SK-N-SH (cell line): ENCODE data around the gene TECPR2. TPM values are rescaled to one million over a fixed set of nuclear protein-coding genes. Genes with fewer than 3 reads are reported as not detected.
"Not testable (repeated sequence)": the region's sequence is repeated elsewhere in the genome, so short reads cannot be mapped to it uniquely, and the experiment has no call there.

Source experiments
- CTCF ChIA-PET: fragments of 300-600, 350-600 bp; formaldehyde crosslinking; extraction: SDS; loops from one replicate; lab custom pipeline; 2021; lab: Yijun Ruan, JAX
- POLR2A ChIA-PET: fragments of 350-600 bp; sonication (Branson Sonifier 250); formaldehyde crosslinking; extraction: SDS; loops from one replicate; lab custom pipeline; 2020; ENCODE audit warnings: antibody characterized with exemption, inconsistent platforms; lab: Yijun Ruan, JAX
- DNase-seq: peaks from one replicate; pipeline ENCODE4 v3.0.0; 2012
- H2AFZ ChIP-seq: fragments of 200-600 bp; sonication (generic); 2 replicates; pipeline ENCODE4 v1.8.1; 2016; ENCODE audit warnings: antibody characterized with exemption, mild to moderate bottlenecking, low read depth
- H3F3A ChIP-seq: fragments of 200-600 bp; sonication (generic); replicated peaks from 2 replicates; pipeline ENCODE3; 2016; ENCODE audit warnings: antibody characterized with exemption, mild to moderate bottlenecking; ENCODE audit not compliant: insufficient read depth
- H3K27ac ChIP-seq, 2 experiments: fragments of 200-500 bp in 1 of 2; fragments of 200-600 bp in 1 of 2; sonication (Bioruptor generic) in 1 of 2; sonication (generic), shearing (Covaris generic) in 1 of 2; 2 replicates each; pipeline versions ENCODE4 v1.5.1 to v1.6.1; 2014 to 2016; ENCODE audit warnings: low read depth in 2 of 2, inconsistent platforms in 1 of 2, low read length in 1 of 2, mild to moderate bottlenecking in 1 of 2, mixed read lengths in 1 of 2
- H3K27me3 ChIP-seq: fragments of 200-600 bp; sonication (generic), shearing (Covaris generic); 2 replicates; pipeline ENCODE4 v1.6.1; 2016; ENCODE audit warnings: mixed run types; ENCODE audit not compliant: insufficient read depth
- H3K36me3 ChIP-seq, 2 experiments: fragments of 200-500 bp in 1 of 2; fragments of 200-600 bp in 1 of 2; sonication (Bioruptor generic) in 1 of 2; sonication (generic) in 1 of 2; replicated peaks in 1 of 2; 2 replicates each; pipeline versions ENCODE3 to v1.5.1; 2014 to 2016; ENCODE audit warnings: low read length in 1 of 2, mild to moderate bottlenecking in 1 of 2; ENCODE audit not compliant: insufficient read depth in 2 of 2, control insufficient read depth in 1 of 2
- H3K4me1 ChIP-seq, 2 experiments: fragments of 200-500 bp in 1 of 2; fragments of 200-600 bp in 1 of 2; sonication (Bioruptor generic) in 1 of 2; sonication (generic), shearing (Covaris generic) in 1 of 2; 2 replicates each; pipeline versions ENCODE4 v1.5.1 to v1.6.1; 2014 to 2016; ENCODE audit warnings: low read depth in 1 of 2, low read length in 1 of 2, mixed run types in 1 of 2; ENCODE audit not compliant: insufficient read depth in 2 of 2, control insufficient read depth in 1 of 2
- H3K4me2 ChIP-seq: fragments of 200-600 bp; sonication (generic), shearing (Covaris generic); 2 replicates; pipeline ENCODE4 v1.6.1; 2017; ENCODE audit warnings: mixed run types
- H3K4me3 ChIP-seq, 2 experiments: fragments of 200-500 bp in 1 of 2; fragments of 200-600 bp in 1 of 2; sonication (Bioruptor generic) in 1 of 2; sonication (generic), shearing (Covaris generic) in 1 of 2; 2 replicates each; pipeline versions ENCODE4 v1.5.1 to v1.8.1; 2014 to 2016; ENCODE audit warnings: low read depth in 2 of 2, inconsistent platforms in 1 of 2, low read length in 1 of 2, mild to moderate bottlenecking in 1 of 2, mixed read lengths in 1 of 2, moderate library complexity in 1 of 2
- H3K79me2 ChIP-seq: fragments of 200-600 bp; sonication (generic); 2 replicates; pipeline ENCODE4 v1.8.1; 2017; ENCODE audit warnings: mild to moderate bottlenecking; ENCODE audit not compliant: insufficient read depth
- H3K9ac ChIP-seq: fragments of 200-600 bp; sonication (generic); 2 replicates; pipeline ENCODE4 v1.6.1; 2017; ENCODE audit warnings: mixed run types
- H3K9me2 ChIP-seq: fragments of 200-600 bp; sonication (generic); 2 replicates; pipeline ENCODE4 v1.6.1; 2017; ENCODE audit warnings: mixed run types
- H3K9me3 ChIP-seq: fragments of 200-600 bp; sonication (generic); 2 replicates; pipeline ENCODE4 v1.6.1; 2017; ENCODE audit warnings: mixed run types, mild to moderate bottlenecking, moderate library complexity
- H4K20me1 ChIP-seq: fragments of 200-600 bp; sonication (generic); 2 replicates; pipeline ENCODE4 v1.6.1; 2017; ENCODE audit warnings: mild to moderate bottlenecking, mixed run types; ENCODE audit not compliant: insufficient read depth
- MEF2A ChIP-seq: IDR thresholded peaks from 2 replicates; pipeline ENCODE4 v1.4.0; 2012; ENCODE audit warnings: low read depth, borderline replicate concordance
- POLR2AphosphoS5 ChIP-seq: IDR thresholded peaks from 2 replicates; pipeline ENCODE4 v1.6.1; 2012; ENCODE audit warnings: low read depth, low read length
- RFX5 ChIP-seq: IDR thresholded peaks from 2 replicates; pipeline ENCODE4 v1.6.1; 2012; ENCODE audit warnings: mild to moderate bottlenecking, improper control_type of control experiment, low read length
- TAF1 ChIP-seq: IDR thresholded peaks from 2 replicates; pipeline ENCODE4 v1.6.1; 2012; ENCODE audit warnings: low read depth, mild to moderate bottlenecking, low read length, moderate library complexity, borderline replicate concordance
- ZBTB33 ChIP-seq: IDR thresholded peaks from 2 replicates; pipeline ENCODE4 v1.4.0; 2012; ENCODE audit warnings: low read depth, borderline replicate concordance
- WGBS: methylation state at CpG from one replicate; pipeline ENCODE4 v1.1.6; 2017; ENCODE audit warnings: low lambda C conversion rate; 5-methylcytosine and 5-hydroxymethylcytosine counted together
- polyA plus RNA-seq, 3 experiments: library from polyadenylated mRNA; depleted of rRNA; stranded (reverse); fragments of >200 nt; gene quantifications; 2 replicates each; pipeline ENCODE4 v1.2.3, GENCODE V29; 2012
- TF ChIP-seq, protein P1 (sequence below): IDR thresholded peaks from 2 replicates; pipeline ENCODE4 v1.6.1; 2012; ENCODE audit warnings: mild to moderate bottlenecking, low read depth, low read length, moderate library complexity

TECPR2 gene
- polyA plus RNA-seq, 1 of the 3 experiments (the other 2 are of a cell fraction), result 6.9 TPM

DNA sequence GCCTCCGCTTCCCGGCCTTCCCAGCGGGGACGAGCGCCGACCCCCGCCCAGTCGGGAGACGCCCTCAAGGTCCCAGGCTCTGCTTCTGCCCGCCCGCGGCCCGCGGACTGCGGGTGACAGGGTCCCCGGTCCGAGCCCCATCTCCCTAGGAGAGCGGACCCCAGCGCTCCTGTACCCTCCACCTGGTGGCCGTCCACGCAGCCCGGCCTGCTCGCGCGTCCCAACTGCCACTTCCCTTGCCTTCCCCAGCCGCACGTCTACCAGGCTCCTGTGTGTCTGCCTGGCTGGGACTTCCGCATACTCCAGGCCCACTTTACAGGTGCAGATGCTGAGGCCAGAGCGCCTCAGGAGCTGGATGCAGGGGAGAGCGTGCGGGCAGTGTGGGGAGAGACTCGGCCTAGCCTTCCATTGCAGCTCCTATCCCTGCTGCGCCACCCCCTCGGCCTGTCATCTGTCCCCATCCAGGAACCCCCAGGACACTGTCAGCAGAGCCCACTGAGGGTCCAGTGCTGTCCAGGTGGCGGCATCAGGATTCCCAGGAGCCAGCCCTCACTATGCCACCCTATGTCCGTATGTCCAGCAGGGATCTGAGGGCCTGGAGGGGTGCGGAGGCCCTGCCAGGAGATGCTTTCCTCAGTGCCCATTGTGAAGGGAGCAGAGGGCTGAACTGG lies 154.8 kb downstream of the TECPR2 start (continued):
- TF ChIP-seq MEF2A, result no peak
- TF ChIP-seq, all 33 proteins: peak for 0

DNA sequence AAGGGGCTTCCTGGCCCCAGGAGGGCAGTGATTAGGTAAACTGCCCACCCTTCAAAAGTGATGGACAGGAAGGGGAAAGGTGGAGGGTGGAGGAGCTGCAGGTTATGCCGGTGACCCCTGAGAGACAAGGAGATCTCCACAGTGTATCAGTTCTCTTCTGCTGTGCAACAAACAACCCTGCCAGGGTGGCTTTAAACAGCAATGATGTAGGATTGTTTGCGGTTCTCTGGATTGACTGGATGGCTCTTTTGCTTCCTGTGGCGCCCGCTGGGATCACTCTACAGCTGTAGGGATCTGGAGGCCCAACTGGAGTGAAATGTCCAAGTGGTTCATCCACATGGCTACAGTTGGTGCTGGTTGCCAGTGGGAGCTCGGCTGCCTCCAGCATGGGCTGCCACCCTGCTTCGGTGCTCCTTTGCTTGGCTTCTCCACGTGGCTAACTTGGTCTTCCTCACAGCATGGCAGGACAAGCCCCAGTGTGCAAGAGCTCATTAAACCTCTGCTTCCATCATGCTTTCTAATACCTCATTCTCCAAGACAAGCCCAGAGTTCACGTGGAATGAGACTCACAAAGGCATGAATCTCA lies 155.4 kb downstream of the TECPR2 start:
- H3K4me1 ChIP-seq, result peaks cover 0 to 4% of the 10 kb centered on the region in 2 experiments; a peak in 1 of 4 replicates
- CTCF ChIA-PET, result interaction anchor here (0.7 to 2.4 kb wide), 6 partner anchors 32 to 153 kb away, joined by 3 to 30 read pairs (median 4); no protein-coding TSS in a partner anchor

GRCh38 chr14:102519709-102520108 lies 157.0 kb downstream of the TECPR2 start:
- H3K9ac ChIP-seq, H3K9me3 ChIP-seq, DNase-seq, H3K79me2 ChIP-seq, CTCF ChIA-PET, H4K20me1 ChIP-seq, H2AFZ ChIP-seq, H3K4me1 ChIP-seq, POLR2A ChIA-PET, H3K27me3 ChIP-seq, H3K4me3 ChIP-seq, H3K27ac ChIP-seq, H3K9me2 ChIP-seq, H3F3A ChIP-seq, H3K4me2 ChIP-seq, H3K36me3 ChIP-seq: not testable (repeated sequence)
- WGBS, result 81% methylated on average over 5 of the region's 5 CpGs

More for the DNA sequence above, 155.4 kb downstream of the TECPR2 start:
- Histone ChIP-seq H3K27ac (no peak overlapping the region), H3K4me3 (no peak overlapping the region), H4K20me1 (no peaks in the 10 kb centered on the region), H3K36me3 (no peaks in the 10 kb centered on the region), H2AFZ (no peak overlapping the region), H3F3A (peaks cover 3% of the 10 kb centered on the region), H3K9me3 (no peaks in the 10 kb centered on the region), H3K27me3 (no peaks in the 10 kb centered on the region)
- 95% methylated on average over 8 of the region's 8 CpGs for WGBS
- DNase-seq, result no peak
- POLR2A ChIA-PET, result no interaction called here
- TF ChIP-seq POLR2AphosphoS5 (no peak), RFX5 (no peak), TAF1 (no peak), ZBTB33 (no peak)
- TF ChIP-seq, protein P1, sequence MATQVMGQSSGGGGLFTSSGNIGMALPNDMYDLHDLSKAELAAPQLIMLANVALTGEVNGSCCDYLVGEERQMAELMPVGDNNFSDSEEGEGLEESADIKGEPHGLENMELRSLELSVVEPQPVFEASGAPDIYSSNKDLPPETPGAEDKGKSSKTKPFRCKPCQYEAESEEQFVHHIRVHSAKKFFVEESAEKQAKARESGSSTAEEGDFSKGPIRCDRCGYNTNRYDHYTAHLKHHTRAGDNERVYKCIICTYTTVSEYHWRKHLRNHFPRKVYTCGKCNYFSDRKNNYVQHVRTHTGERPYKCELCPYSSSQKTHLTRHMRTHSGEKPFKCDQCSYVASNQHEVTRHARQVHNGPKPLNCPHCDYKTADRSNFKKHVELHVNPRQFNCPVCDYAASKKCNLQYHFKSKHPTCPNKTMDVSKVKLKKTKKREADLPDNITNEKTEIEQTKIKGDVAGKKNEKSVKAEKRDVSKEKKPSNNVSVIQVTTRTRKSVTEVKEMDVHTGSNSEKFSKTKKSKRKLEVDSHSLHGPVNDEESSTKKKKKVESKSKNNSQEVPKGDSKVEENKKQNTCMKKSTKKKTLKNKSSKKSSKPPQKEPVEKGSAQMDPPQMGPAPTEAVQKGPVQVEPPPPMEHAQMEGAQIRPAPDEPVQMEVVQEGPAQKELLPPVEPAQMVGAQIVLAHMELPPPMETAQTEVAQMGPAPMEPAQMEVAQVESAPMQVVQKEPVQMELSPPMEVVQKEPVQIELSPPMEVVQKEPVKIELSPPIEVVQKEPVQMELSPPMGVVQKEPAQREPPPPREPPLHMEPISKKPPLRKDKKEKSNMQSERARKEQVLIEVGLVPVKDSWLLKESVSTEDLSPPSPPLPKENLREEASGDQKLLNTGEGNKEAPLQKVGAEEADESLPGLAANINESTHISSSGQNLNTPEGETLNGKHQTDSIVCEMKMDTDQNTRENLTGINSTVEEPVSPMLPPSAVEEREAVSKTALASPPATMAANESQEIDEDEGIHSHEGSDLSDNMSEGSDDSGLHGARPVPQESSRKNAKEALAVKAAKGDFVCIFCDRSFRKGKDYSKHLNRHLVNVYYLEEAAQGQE, result no peak
- TF ChIP-seq, all 33 proteins: peak for 0
- H3K4me2 ChIP-seq, result no peak overlapping the region
- no peaks in the 10 kb centered on the region for H3K9me2 ChIP-seq
- no peaks in the 10 kb centered on the region for H3K79me2 ChIP-seq
- H3K9ac ChIP-seq, result no peak overlapping the region
